Stimulated activated CD4-positive, alpha-beta T cell treated with anti-CD3 and anti-CD28 coated beads, Interleukin-15, amount 100 ng/mL, for 24 hours (primary cell): Measurements from ENCODE around the gene YLPM1.
A peak's percentile ranks its signal among the peaks of the same experiment; 100 is the strongest.

Experiments used
- DNase-seq: peaks from one replicate; pipeline ENCODE4 v3.0.0-alpha.2; 2020

The YLPM1 gene

DNA sequence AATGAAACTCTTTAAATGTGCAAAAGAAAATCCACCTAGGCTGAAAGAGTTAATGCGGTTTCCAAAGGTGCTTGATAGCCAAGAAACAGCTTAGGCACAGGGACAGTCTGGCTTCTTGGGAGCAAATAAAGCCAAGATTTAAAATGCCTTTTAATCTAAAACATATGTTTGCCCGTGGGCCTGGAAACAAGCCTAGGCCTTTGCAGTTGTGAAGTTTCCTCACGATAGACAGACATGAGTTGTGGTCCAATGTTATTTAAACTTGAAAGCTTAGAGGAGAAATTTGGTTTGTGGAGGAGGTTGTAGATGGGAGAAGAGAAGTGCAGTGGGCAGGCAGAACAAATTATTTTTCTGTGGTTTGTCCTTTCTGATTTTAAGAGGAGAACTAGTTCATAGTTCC, 83.1 kb downstream of the YLPM1 start:
- DNase-seq: no peak

DNA sequence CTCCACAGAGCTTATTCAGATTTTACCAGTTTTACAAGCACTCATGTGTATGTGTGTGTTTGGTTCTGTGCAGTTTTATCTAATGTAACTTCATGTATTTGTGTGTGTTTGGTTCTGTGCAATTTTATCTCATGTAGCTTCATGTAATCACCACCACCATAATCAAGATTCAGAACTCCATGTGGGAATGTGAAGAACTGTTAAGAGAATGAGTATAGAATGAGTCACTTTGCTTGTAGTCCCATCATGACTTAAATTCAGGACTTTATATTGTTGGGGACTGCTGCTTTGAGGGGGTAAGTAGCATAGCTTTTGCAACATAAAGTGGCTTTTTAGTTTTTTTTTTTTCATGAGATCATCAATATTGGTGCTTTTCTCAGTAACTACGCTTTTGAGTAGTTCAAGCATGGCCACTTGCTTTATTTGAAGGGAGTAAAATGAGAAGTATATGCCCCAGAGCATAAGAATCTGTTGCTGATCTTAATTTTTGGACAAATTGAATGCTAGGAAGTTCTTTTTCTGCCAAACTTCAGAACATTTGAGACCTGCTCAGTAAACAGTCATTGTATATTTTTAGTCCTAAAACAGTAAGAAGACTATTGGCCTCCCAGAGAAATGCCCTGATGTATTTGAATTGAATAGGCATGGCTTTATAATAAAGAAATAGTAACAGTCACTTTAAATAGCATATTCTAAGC, 84.0 kb downstream of the YLPM1 start:
- no peak for DNase-seq

- no peak for DNase-seq
Measured at GRCh38 chr14:74848768-74849167, 85.7 kb downstream of the YLPM1 start.

DNA sequence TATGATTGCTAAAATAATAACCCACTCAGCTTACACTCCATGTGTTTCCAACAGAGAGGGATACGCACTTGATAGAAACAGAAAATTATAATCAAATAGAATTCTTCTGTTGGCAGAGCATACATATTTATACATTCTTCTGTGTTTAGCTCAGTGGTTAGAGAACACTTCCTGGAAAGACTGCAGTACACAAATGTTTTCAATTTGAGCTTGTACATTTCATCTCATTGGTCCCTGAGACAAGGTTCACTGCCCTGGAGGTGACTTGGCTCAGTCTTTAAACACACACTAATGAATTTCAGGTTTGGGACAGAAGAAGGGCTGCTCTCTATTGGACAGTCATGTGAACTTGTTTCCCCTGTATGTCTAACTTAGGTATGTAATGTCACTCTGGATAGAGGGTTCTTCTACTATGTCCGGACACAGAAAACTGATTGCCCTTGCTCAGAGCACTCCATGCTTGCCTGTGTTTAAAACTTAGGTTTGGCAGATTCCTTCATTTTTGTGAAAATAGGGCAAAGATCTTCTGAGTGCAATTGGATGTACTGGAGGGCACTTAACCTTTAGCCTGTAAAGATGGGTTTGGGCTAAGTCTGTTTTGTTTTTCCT, 89.9 kb downstream of the YLPM1 start:
- DNase-seq: no peak

- DNase-seq: no peak
Measured at GRCh38 chr14:74853581-74853980, 90.5 kb downstream of the YLPM1 start.

DNA sequence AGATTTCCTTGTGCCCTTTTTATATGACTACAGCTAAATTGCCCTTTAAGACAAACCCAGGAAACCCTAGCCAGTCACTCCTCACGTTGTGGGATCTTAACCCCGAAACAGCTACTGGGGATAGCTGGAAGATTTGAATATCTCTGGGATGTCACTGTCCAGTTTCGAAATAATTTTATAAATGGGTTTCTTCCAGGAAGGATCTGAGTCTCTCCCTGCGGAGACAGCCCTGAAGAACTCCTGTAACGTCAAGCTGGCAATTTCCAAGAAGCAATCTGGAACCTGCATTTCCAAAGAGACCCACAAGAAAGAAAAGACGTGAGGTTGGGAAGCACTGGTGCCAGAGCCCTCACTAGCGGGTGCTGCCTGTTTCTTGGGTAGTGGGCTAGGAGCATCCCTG, 91.9 kb downstream of the YLPM1 start:
- DNase-seq: no peak

- no peak for DNase-seq
Measured at GRCh38 chr14:74855945-74856344, 92.8 kb downstream of the YLPM1 start.

GRCh38 chr14:74856366-74856765, 93.2 kb downstream of the YLPM1 start:
- DNase-seq: no peak

DNA sequence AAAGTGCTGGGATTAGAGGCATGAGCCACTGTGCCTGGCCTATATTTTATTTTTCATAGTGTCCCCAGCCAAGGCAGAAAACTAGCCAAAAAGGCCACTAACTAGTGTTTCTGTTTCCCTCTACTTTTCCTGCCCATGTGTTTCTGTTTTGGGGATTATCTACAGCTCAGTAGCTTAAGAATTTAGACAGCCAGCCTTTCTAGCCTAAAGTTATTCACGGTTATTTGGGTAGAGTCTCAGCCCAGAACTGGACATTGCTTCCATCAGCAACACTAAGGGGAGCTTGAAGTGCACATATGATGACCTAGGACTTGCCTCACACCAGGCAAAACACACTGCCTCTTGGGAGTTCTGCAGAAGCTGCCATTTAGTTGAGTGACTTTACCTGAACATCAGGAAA, 94.9 kb downstream of the YLPM1 start:
- DNase-seq: no peak

DNA sequence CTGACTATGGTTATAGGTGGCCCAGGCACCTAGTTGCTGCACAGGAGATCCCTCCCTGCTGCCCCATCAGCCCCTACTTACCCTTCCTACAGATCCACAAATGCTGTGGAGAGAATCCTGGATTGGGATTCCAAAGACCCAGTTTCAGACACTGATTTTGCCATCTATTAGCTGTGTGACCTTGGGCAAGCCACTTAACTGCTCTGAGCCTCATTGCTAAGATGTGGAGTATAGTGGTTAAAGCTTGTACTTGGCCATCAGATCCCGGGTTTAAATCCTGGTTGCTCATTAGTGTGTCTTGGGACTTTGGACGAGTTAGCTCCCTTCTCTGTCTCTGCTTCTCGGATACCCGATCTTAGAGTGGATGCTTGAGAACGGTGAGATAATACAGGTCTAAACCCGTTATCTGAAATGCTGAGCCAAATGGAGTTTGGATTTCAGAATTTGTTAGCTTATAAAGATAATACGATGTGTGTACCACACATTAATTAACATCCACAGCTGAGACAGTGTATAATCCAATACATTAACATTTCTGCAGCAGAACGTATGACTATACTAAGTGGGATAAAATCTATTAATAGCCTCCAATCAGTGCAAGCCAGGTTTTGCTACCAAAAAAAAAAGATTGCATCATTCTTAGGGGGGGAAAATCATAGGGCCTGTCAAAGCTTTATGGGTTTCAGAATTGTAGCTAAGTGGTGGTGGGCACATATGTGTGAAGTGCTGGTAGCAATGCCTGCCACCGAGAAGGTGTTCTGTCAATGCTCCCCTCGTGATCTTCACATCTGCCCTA, 96.8 kb downstream of the YLPM1 start:
- no peak for DNase-seq

GRCh38 chr14:74860899-74861733, 98.0 kb downstream of the YLPM1 start:
- peak; percentile 94 for DNase-seq

- DNase-seq: no peak
Measured at GRCh38 chr14:74861734-74862090, 98.6 kb downstream of the YLPM1 start.

DNA sequence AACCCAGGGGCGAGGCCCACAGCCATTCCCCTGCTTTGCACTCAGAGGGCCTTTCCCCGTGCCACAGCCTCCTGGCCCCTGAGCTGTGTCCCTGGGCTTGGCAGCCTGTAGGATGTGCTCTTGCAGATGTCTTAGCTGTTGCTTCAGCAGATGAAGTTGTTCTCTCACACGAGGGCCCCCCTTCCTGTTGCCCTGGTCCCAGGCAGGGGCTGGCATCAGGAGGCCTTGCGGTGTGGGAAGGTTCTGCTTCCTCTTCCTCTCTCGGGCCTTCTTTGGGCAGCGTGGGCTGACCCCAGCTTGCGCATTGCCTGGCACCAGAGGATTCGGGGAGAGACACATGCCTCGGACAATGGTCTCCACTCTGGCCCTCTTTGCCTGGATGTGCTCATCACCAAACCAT, 100.2 kb downstream of the YLPM1 start:
- no peak for DNase-seq

DNA sequence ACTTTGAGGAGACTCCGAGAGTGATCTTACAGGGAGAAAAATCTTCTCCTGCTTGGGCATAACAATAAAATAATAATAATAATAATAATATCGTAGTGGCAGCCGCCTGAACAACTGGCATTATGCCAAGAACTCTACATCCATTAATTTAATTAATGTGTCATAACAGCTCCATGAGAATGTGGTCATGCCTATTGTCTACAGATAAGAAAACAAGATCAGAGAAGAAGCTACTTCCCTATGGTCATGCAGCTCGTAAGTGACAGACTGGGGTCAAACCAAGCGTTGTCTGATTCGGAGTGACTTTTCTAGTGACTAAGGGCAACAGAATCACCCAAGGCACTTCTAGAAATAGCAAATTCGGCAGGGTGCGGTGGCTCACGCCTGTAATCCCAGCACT, 101.1 kb downstream of the YLPM1 start:
- DNase-seq: no peak

DNA sequence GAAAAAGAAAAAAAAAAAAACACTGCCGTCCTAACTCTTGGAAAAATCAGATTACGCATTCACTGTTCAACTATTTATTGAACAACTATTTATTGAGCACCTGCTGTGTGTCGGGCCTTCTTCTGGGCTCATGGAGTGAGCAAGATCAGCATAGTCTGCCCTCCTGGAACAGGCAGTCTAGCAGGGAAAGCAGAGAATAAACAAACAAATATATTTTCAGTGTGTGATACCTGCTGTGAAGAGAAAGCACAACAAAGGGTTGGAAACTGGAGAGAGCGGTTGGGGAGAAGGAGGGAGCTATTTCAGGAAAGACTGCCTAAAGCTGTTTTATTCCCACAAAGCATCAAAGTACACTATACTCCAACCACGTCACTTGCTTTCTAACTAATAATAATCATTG, 102.0 kb downstream of the YLPM1 start:
- no peak for DNase-seq

DNA sequence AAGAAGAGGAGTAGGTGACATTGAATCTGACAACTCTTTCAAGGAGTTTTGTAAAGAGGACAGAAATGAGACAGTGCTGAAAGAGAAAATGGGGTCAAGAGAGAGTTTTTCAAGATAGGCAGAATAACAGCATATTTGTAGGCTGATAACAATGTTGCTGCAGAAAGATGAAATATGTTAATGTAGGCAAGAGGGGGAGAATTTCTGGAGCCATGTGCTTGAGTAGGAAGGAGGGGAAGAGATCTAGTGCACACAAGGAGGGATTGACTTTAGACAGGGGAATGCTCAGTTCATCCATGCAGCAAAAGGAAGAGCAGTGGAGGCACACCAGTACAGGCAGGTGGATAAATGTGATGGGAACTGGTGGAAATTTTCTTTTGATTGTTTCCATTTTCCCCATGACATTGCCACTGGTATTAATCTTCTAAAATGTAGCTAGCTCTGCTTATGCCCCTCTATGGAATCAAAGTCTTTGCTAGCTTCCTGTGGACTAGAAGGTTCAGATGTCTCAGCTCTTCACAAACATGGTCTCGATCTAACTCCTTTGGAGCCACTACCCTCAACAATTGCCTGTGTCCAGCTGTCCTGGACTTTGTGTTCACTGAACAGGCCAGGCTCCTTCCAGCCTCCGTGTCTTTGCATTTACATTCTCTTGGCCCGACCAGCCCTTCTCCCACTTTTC, 103.7 kb downstream of the YLPM1 start:
- DNase-seq: no peak

GRCh38 chr14:74867673-74868072, 104.6 kb downstream of the YLPM1 start:
- DNase-seq: peak; percentile 69

GRCh38 chr14:74868739-74869138, 105.6 kb downstream of the YLPM1 start:
- no peak for DNase-seq

- no peak for DNase-seq
Measured at GRCh38 chr14:74871819-74872218, 108.7 kb downstream of the YLPM1 start.

DNA sequence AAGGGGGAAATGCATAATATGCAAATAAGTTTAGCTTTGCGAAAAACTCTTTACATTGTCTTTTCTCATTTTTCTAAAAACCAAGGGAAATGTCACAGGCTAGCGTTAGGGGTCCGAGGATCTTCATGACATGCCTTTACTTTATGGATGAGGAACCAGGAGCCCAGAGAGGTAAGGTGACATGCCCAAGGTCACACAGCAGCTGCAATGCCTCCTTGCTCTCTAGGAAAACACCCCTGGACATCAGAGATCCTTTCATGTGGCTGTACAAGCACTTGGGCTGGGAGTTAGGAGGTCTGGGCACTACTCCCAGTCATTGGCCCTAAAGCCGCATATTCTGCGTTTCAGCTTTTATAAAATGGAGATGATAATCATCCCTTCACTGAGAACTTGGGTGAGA, 112.1 kb downstream of the YLPM1 start:
- no peak for DNase-seq

DNA sequence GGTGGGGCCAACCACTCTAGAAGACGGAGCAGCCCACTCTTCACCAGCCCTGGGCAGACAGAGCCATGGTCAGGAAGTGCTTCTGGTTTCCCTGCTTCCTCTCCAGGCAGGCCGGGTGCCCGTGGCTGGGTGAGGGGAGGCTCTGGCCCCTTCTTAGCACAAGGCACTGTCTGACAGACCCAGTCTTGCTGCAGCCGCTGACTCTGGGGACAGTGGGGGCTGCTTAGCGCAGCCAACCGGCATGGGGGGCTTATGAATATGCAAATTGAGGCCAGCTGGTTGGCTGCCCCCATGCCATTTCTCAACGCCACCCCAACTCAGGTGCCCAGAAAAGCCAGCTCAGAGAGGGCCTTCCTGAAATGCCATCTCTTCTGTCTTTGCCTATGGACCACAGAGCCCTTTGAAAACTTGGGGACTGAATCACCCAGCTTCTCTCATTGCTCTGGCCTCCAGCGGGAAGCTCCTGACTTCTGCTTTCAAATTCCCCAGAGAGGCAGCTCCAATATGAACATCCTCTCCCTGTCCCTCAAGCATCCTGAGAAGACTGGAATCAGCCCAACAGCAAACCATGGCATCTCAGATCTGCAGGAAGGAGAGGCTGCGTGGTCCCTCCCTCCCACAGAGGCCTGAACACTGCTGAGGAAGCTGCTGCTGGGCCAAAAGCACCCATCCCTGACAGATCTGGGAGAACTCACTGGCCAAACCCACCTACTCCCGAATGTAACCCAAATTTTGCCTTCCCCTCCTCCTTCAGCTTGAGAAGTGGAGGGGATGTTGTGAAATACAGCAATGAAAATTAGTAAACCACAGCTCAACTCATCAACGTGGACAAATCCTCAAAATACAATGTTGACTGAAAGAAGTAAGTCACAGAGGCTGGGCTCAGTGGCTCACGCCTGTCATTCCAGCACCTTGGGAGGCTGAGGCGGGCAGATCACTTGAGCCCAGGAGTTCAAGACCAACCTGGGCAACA, 113.1 kb downstream of the YLPM1 start, which contains the start of gene PROX2:
Gene PROX2 (minus strand): TSS at position 205 of the 973 bp plus-strand sequence. CDS start 12,311 bp downstream, outside the sequence.
- peak; percentile 25 for DNase-seq
